HEK293T (cell line): ENCODE results near the gene SH3GL3.

Experiments used
- FOXA1 ChIP-seq: fragments of 450-650 bp; IDR thresholded peaks from 2 replicates; pipeline ENCODE4 v1.6.1; 2016; ENCODE audit warnings: mild to moderate bottlenecking
- SUZ12 ChIP-seq: fragments of 450-650 bp; IDR thresholded peaks from 2 replicates; pipeline ENCODE4 v1.6.1; 2016; ENCODE audit warnings: mild to moderate bottlenecking

GRCh38 chr15:83556754-83557153 is 109.6 kb downstream of the SH3GL3 start:
- TF ChIP-seq SUZ12 = no peak
- no peak for TF ChIP-seq FOXA1
